Mesenteric fat pad (tissue), 1 donor: ENCODE data around the gene TUT4. TPM values are rescaled to one million over a fixed set of nuclear protein-coding genes. Genes with fewer than 3 reads are reported as not detected.
A peak's percentile ranks its signal among the peaks of the same experiment; 100 is the strongest.

Source experiments
- DNase-seq: peaks from one replicate; pipeline ENCODE4 v3.0.0-alpha.2; 2020; ENCODE audit warnings: low spot score
- total RNA-seq: library from RNA; stranded (reverse); fragmentation: NEBNext Ultra II Directional; extraction: Animal tissue kit (Norgen Biotek cat#: 25700); gene quantifications from one replicate; pipeline ENCODE4 v1.2.1, GENCODE V29; 2021
- donor health status: DM: yes; HTN: yes; CAD: no.

TUT4 gene
- total RNA-seq, 1 donor from 2014 or later, result 39.9 TPM

DNA sequence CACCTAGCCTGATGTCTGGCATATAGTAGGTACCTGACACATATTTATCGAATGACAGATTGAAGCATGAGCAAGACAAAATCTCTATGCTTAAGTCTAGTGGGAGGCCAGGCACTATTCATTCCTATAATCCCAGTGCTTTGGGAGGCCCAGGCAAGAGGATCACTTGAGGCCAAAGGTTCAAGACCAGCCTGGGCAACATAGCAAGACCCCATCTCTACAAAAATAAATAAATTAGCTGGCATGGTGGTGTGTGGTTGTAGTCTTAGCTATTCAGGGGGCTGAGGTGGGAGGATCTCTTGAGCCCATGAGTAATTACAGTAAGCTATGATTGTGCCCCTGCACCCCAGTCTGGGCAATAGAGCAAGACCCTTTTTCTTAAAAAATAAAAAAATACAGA is 23.2 kb upstream of the TUT4 start:
- DNase-seq, result no peak

DNA sequence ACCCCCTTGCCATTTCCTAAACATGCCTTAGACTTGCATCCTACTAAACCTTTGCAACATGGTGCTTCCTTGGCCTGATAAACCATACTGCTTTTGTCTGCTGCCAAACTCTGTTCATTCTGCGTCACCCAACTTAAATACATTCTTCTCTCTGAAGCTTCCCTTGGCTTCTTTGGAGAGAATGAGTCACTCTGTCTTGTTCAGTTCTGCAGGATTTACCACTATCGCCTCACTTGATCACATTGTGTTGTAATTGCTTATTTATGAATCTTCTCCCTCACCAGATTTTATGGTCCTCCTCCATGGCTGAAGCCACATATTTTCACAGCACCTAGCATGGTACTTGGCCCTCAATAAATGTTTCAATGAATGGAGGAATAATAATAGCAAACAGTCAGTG is 21.7 kb upstream of the TUT4 start:
- no peak for DNase-seq

DNA sequence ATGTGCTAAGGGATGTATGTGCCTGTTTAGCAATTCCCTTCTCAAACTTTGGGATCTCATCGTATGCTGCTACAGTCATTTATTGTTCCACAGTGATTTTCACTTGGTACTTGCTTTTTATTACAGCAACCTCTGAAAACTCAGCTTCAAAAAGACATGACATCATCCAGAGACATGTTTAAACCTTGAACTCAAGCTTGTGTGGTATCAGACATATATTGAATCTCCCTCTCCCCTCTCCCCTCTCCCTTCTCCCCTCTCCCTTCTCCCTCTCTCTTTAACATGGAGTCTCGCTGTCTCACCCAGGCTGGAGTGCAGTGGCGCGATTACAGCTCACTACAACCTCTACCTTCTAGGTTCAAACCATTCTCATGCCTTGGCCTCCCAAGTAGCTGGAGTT is 19.5 kb upstream of the TUT4 start:
- DNase-seq, result no peak

DNA sequence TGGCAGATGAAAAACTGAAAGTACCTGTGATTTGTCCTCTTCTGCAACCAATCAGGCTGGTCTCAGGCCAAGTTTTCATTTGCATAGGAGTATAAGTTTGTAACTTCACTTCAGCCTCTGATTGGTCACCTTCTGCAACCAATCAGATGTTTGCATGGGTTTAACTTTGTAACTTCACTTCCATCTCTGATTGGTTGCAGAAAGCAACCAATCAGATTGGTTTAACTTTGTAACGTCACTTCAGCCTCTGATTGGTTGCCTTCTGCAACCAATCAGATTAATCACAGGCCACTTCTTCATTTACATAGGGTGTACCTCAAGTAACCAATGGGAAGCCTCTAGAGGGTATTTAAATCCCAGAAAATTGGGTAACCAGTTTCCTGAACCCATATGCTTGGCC is 18.9 kb upstream of the TUT4 start:
- DNase-seq, result no peak

DNA sequence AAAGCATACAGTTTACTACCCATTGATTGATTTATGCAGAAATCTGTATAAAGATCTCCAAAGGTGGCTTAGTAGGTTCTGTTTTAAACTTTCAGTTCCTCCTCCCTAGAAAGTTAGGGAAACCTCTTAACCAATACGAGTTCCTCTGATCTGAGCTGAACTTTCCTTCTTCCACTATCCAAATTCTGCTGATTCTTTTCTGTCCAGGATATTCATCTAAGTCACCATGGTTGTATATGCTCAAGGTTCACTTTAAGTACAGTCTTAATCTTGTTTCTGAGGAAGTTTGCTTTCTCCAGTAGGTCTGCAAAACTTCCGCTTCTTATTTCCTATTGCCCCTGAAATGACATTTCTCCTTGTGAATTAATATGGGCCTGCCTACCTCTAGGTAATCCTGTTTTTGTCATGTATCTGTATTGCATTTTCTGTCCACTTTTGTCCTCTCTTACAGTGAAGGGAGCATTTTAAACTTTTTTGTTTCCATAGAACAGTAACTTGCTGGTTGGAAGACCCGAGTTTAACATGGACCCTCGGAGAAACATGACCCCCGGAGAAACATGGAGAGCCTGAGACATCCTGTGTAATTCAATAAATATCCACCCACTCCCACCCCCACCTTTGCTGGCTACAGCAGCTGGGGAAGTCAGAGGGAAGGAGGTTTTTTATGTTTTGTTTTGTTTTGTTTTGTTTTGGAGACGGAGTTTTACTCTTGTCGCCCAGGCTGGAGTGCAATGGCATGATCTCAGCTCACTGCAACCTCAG is 16.7 kb upstream of the TUT4 start:
- DNase-seq, result no peak

DNA sequence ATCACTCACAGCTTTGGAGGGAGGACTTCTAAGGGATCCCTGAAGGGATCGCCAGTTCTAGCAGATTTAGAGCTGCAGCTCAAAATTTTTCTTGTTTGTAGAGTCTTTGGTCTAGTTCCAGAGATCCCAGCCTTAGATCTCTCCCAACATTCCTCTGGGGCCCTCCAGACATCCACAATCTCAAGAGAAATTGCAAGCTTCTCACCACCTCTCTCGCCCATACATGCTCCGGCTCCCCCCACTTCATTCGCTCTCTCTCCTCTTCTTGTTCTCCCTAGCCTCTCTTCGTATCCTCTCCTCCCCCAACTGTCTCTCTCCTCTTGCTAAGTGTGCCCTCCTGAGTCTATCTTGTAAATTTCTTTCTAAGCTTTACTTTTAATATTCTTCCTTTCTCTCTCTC is 15.1 kb upstream of the TUT4 start:
- no peak for DNase-seq

DNA sequence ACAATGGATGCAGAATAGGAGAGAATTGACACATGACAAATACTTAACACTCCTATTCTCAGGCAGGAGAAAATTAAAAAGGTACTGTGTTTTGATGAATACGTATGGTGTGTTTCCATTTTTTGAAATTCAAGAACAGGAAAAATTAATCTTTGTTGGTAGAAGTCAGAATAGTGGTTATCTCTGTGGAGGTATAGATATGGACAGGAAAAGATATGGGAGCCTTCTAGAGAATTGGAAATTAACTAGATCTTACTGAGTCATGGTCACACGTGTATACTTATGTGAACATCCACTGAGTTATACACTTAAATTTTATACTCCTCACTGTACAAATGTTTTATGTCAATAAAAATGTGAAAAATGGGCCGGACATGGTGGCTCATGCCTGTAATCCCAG is 9.9 kb upstream of the TUT4 start:
- no peak for DNase-seq

DNA sequence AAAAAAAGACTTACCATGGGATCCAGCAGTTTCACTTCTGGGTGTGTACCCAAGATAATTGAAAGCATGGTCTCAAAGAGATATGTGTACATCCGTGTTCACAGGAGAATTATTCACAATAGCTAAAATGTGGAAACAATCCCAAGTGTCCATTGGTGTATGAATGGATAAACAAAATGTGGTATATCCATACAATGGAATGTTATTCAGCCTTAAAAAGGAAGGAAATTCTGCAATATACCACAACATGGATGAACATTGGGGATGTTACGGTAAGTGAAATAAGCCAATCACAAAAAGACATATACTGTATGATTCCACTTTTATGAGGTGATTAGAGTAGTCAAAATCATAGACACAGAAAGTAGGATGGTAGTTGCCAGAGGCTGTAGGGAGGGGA is 7.0 kb upstream of the TUT4 start:
- no peak for DNase-seq

DNA sequence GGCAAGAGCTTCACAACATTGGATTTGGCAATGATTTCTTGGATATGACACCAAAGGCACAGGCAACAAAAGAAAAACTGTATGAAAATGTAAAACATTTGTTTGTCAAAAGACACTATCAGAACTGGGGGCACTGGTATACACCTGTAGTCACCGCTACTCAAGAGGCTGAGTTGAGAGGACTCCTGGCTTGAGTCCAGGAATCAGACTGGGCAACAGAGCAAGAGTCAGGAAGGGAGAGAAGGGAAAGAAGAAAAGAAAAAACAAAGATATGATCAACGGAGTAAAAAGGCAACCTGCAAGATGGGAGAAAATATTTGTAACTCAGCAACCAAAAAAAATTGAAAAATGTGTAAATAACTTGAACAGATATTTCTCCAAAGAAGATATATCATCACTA is 6.0 kb upstream of the TUT4 start:
- no peak for DNase-seq

DNA sequence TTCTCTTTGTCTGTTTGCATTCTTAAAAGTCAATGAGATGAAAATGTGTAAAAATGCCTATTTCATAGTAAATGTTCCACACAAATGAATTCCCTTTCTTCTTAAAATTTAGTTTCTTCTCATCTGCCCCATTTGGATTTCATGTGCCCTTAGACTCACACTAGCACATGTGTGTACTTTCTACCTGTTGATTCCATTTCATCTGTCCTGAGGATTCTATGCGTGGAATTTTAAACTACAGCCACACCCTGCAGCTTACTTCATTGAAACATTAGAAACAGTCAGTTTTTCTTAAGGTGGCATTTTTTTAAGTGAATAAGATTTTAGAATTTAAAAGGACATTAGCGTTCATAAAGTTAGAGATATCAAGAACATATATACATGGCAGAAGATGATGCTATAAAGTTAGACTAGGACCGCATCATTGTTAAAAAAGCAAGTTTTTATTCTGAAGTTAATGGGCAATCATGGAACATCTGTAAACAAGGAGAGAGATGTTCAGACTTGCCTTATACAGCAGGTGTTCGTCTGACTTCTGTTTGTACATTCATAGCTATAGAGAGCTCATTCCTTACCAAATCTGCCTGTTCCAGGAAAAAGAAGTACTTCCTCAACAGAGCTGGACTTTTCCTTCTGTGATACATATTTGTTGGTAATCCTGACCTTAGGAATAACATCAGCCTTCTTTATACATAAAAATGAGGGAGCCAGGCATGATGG is 3.9 kb upstream of the TUT4 start:
- no peak for DNase-seq

DNA sequence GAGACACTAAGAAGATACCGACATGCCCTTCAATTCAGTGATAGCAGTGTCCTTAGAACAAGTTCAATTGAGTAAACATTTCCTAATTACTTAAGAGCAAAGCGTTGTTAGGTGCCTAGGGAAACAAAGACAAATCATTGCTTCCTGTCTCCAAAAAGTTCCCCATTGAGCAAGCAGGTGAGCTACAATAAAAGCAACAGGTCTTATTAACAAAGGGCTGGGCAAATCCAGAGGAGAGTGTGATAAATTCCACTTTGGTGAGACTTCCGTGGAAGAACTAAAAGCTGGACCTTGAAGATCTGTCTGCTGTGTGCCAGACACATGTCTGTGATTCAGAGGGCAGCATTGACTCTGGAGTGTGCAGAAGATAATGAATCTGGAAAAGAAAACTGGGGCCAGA is 1.9 kb upstream of the TUT4 start:
- no peak for DNase-seq

DNA sequence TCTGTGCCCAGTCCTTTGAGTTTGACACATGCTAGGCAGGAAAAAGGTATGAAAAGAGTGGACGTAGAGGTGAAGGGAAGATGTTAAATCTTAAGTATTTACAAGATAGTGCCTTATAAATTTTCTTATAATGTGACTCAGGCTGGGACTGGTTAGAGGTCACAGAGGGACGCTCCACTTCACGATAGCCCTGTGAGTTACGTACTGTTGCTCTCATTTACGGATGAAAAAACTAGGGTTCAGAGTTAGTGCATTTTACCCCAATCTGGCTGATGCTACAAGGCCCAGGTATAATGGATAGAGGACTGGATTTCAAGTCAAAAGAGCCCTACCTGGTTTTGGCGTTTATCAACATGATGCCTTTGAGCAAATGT is 1.4 kb upstream of the TUT4 start:
- no peak for DNase-seq

DNA sequence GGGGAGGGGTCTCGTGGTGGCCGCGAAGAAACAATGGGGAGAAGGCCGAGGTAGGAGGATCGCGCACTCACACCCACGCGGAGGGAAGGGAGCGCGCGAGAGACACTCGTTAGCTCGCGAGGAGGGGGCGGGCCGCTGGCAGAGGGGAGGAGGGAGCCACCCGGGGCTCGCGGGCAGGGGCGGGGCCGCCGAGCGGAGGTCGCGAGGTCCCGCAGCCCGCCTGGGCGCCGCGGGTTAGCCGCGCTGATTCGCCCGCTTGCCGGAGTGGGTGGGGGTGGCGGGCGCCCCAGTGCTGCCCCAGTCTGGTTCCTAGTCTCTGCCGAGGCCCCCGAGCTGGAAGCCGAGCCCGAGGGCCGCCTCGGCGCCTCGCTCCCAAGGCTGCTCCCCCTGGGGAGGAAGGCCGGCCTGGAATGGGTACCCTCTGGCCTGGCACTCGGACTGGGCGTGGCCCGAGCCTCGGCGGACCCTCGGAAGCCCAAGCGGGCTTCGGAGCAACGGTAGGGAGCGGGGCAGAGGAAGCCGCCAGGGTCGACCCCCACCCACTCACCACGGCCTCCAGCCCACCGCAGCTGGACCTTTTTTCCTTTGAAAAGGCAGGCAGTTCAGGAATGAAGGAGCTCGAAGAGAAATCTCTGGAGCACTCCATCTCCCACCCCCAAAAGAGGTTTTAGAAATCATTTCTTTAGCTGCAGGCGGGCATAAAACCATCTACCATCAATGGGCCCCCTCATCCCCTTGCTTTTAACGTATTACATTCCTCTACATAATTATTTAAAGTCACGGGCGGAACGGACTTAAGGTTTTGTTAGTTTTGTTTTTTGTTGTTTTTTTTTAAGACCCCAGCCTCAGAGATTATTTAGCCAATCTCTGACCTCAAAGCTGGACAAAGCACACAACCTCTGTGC is 722 bp upstream of the TUT4 start:
- peak; percentile 93 for DNase-seq

DNA sequence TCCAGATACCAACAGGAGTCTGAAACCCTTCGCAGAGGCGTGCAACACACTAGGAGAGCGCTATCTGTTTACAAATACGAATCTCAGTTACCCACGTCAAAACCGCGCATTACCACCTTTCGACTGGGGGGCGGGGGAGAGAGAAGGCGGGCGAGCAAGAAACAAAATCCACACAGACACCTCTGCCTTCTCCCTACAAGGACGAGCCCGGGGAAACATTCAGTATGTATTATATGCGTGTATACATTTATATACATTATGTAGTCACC is 722 bp downstream of the TUT4 start:
- no peak for DNase-seq

DNA sequence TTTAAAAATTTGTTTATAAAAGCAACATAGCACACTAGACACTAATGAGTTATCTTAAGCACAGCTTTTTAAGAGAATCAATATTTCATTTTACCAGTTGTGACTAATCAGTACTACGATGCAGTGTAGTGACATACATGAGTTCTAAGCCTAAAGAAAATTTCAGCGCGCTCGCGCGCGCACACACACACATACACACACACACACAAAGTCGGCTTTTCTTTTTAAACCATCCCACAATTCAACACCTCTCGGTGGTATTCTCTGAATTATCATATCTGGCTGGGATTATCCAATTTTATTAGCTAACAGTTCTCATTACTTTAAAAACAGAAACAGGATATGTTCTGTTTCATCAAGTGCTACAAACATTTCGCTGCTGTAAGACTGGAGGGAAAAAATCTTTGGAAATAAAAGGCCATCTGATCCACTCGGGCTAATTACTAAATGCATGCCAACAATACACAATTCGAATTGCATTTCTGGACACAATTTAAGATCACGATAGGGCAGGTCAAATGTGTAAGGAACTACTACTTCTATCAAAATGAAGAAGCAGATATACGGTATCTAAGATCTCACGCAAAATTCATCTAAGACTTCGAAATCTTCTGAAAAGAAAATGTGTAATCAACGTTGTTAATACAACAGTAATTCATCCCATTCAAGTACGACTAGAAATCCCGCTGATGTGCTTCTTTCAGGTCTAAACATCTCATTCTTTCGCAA is 1.2 kb downstream of the TUT4 start:
- no peak for DNase-seq

DNA sequence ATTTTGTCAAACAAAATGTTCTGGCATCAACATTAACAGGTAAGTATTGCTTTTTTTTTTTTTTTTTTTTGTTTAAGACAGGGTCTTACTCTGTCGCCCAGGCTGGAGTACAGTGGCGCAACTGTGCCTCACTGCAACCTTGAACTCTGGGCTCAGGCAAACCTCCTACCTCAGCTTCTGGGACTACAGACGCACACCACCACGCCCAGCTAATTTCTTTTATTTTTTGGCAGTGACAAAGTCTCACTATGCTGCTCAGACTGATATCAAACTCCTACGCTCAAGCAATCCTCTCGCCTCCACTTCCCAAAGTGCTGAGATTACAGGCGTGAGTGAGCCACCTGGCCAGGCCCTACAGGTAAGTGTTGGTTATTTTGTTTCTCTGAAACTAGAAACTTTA is 2.4 kb downstream of the TUT4 start:
- DNase-seq, result no peak

DNA sequence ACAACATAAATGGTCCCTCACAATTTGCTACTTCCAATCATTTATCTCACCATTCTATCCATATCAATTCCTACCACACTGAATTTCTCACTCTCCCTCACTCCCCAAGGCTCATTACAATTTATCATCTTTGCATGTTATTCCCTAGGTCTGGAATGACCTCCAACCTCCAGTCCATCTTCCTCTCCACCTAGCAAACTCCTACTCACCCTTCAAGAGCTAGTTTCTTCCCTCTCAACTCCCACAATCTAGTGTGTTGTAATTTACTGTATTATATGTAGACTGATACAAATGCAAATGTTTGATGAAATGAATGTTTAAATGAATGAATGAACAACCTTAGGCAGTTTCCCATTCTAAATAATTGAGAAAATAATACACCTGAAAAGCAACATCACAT is 3.6 kb downstream of the TUT4 start:
- no peak for DNase-seq

DNA sequence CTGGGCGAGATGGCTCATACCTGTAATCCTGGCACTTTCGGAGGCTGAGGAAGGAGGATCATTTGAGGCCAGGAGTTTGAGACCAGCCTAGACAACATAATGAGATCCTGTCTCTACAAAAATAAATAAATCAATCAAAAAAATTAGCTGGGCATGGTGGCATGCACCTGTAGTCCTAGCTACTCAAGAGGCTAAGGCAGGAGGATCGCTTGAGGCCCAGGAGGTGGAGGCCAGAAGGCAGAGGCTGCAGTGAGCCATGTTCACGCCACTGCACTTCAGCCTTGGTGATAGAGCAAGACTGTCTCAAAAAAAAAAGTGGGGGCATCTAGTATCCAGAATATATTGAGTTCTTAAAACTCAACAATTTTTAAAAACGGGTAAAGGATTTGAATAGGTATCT is 6.0 kb downstream of the TUT4 start:
- DNase-seq, result no peak

DNA sequence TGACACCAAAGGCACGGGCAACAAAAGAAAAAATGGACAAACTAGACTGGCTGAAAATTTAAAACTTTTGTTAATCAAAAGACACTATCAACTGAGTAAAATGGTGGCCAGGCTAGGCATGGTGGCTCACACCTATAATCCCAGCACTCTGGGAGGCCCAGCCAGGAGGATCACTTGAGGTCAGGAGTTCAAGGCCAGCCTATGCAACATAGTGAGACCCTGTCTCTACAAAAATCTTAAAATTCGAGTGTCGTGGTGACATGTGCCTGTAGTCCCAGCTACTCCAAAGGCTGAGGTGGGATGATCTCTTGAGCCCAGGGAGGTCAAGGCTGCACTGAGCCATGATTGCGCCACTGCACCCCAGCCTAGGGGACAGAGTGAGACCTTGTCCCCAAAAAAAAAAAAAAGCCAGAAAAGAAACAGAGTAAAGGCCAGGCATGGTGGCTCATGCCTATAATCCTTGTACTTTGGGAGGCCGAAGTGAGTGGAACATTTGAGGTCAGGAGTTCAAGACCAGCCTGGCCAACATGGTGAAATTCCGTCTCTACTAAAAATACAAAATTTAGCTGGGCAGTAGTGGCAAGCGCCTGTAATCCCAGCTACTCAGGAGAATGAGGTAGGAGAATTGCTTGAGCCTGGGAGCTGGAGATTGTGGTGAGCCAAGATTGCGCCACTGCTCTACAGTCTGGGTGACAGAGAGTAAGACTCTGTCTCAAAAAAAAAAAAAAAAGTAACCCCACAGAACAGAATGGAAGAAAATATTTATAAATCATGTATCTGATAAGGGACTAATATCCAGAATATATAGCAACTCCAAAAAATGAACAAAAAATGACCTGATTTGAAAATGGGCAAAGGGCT is 8.0 kb downstream of the TUT4 start:
- DNase-seq, result no peak

DNA sequence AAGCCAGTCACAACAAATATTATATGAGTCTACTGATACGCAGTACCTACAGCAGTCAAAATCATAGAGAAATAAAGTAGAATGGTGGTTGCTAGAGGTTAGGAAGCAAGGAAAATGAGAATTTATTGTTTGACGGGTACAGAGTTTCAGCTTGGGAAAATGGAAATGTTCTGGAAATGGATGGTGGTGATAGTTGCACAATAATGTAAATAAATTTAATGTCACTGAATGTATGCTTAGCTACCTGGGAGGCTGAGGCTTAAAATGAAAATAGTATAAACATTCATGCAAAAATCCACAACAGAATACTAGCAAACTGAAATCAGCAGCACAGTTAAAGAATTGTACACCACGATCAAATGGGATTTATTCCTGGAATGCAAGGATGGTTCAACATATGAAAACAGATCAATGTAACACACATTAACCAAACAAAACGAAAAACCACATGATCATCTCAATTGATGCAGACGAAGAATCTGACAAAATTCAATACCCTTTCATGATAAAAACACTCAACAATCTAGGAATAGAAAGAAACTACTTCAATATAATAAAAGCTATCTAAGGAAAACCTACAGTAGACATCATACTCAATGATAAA is 10.7 kb downstream of the TUT4 start:
- DNase-seq, result no peak
